ENCODE results near the gene ANKRD31.

DNA sequence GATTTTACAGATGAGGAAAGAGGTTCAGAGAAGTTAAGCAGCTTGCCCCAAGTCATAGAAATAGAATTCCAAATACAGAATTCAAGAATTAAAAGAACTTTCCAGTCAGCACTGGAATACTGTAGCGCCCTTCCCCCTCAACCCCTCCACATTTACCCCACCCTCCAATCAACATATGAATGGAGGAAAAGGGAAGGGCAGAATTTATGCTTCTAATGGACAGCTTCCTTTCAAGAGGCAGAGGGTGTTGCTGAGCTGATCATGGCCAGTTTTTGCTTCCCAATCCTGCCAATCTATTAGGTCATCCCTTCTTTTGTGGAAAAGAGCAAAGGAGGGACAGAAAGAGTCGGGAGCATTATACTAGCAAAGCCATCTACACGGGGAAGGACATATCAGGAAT lies 39.1 kb upstream of the ANKRD31 start:
- TF ChIP-seq, protein P1, sequence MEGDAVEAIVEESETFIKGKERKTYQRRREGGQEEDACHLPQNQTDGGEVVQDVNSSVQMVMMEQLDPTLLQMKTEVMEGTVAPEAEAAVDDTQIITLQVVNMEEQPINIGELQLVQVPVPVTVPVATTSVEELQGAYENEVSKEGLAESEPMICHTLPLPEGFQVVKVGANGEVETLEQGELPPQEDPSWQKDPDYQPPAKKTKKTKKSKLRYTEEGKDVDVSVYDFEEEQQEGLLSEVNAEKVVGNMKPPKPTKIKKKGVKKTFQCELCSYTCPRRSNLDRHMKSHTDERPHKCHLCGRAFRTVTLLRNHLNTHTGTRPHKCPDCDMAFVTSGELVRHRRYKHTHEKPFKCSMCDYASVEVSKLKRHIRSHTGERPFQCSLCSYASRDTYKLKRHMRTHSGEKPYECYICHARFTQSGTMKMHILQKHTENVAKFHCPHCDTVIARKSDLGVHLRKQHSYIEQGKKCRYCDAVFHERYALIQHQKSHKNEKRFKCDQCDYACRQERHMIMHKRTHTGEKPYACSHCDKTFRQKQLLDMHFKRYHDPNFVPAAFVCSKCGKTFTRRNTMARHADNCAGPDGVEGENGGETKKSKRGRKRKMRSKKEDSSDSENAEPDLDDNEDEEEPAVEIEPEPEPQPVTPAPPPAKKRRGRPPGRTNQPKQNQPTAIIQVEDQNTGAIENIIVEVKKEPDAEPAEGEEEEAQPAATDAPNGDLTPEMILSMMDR (IDR thresholded peaks at IDR 0.05): no peak
- TF ChIP-seq POLR2A (IDR thresholded peaks at IDR 0.05): no peak
